HG03571 (cell line): ENCODE data around the gene ATP7A.
"Not testable (repeated sequence)": the region's sequence is repeated elsewhere in the genome, so short reads cannot be mapped to it uniquely, and the experiment has no call there.

Source experiments
- ATAC-seq: cut with Tn5 transposase; IDR thresholded peaks from one replicate; pipeline ENCODE4 v1.9.1; 2021; ENCODE audit not compliant: unreplicated experiment

The ATP7A gene

GRCh38 chrX:78029663-78030062 lies 119.2 kb downstream of the ATP7A start:
- no peak for ATAC-seq

- no peak for ATAC-seq
These were observed 124.6 kb downstream of the ATP7A start for GRCh38 chrX:78035061-78035460.

GRCh38 chrX:78037881-78038280 lies 127.4 kb downstream of the ATP7A start:
- no peak for ATAC-seq

- ATAC-seq = no peak
These were observed 132.1 kb downstream of the ATP7A start for GRCh38 chrX:78042601-78043000.

- ATAC-seq = no peak
These were observed 135.9 kb downstream of the ATP7A start for GRCh38 chrX:78046362-78046761.

- no peak for ATAC-seq
These were observed 137.6 kb downstream of the ATP7A start for GRCh38 chrX:78048052-78048451.

GRCh38 chrX:78063687-78064086 lies 153.2 kb downstream of the ATP7A start:
- ATAC-seq = no peak

- no peak for ATAC-seq
These were observed 153.7 kb downstream of the ATP7A start for GRCh38 chrX:78064152-78064551.

- peak; percentile 77 for ATAC-seq
These were observed 154.5 kb downstream of the ATP7A start for GRCh38 chrX:78064698-78065601.

GRCh38 chrX:78066110-78066509 lies 155.6 kb downstream of the ATP7A start:
- ATAC-seq = no peak

- no peak for ATAC-seq
These were observed 160.8 kb downstream of the ATP7A start for GRCh38 chrX:78071331-78071730.

- not testable (repeated sequence) for ATAC-seq
These were observed 162.9 kb downstream of the ATP7A start for GRCh38 chrX:78073147-78074077.

GRCh38 chrX:78074088-78074487 lies 163.6 kb downstream of the ATP7A start:
- no peak for ATAC-seq

- no peak for ATAC-seq
These were observed 165.4 kb downstream of the ATP7A start for GRCh38 chrX:78075787-78076389.

- ATAC-seq = not testable (repeated sequence)
These were observed 170.9 kb downstream of the ATP7A start for GRCh38 chrX:78081413-78081812.

- ATAC-seq = no peak
These were observed 181.8 kb downstream of the ATP7A start for GRCh38 chrX:78092296-78092695.

GRCh38 chrX:78098108-78098507 lies 187.6 kb downstream of the ATP7A start:
- ATAC-seq = no peak
